A673 (cell line): ENCODE measurements around the gene MYL11.

Source experiments
- EZH2 ChIP-seq: fragments of 200-600 bp; sonication (generic); IDR thresholded peaks from 2 replicates; pipeline ENCODE4 v1.6.1; 2017; ENCODE audit warnings: borderline replicate concordance, low read depth, mild to moderate bottlenecking, mixed read lengths, antibody characterized with exemption, low read length; ENCODE audit not compliant: poor library complexity, severe bottlenecking
- TF ChIP-seq, protein P1 (sequence below): fragments of 300-800, 200-600 bp; sonication (generic); conservative IDR thresholded peaks from 2 replicates; pipeline ENCODE4 v1.5.1; 2017; ENCODE audit warnings: low read depth, mild to moderate bottlenecking, antibody characterized with exemption, low read length, moderate library complexity, mixed read lengths

DNA sequence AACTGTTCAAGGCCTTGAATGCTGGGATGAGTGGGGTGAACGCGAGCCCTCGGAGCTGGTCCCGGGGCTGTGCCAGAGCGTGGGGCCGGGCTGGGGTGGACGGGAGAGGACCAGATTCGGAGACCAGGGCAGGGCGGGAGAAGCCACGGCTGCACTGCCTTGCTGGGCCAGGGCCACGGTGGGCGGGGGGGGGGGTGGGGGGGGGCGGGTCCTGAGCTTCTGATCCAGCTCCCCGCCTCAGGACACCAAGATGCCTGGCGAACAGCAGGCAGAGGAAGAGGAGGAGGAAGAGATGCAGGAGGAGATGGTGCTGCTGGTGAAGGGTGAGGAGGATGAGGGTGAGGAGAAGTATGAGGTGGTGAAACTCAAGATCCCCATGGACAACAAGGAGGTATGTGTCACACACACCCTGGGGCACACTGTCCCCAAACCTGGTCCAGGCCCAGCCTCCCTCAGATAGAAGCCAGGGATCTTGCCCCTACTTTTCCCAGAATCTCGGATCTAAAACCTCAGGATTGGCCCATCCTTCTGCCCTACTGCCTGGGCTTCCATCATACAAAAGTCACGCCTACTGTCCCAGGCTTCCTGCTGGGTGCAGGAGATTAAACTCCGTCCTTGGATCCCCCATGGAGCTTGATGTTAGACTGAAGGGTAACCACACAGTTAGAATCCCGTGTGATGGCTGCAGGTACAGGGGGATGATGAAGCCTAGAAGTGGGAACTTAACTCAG lies 33.4 kb downstream of the MYL11 start:
- TF ChIP-seq, protein P1, sequence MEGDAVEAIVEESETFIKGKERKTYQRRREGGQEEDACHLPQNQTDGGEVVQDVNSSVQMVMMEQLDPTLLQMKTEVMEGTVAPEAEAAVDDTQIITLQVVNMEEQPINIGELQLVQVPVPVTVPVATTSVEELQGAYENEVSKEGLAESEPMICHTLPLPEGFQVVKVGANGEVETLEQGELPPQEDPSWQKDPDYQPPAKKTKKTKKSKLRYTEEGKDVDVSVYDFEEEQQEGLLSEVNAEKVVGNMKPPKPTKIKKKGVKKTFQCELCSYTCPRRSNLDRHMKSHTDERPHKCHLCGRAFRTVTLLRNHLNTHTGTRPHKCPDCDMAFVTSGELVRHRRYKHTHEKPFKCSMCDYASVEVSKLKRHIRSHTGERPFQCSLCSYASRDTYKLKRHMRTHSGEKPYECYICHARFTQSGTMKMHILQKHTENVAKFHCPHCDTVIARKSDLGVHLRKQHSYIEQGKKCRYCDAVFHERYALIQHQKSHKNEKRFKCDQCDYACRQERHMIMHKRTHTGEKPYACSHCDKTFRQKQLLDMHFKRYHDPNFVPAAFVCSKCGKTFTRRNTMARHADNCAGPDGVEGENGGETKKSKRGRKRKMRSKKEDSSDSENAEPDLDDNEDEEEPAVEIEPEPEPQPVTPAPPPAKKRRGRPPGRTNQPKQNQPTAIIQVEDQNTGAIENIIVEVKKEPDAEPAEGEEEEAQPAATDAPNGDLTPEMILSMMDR = no peak
- no peak for TF ChIP-seq EZH2
